DOHH2 (cell line): ENCODE results near the gene SRPRA.
"Not testable (repeated sequence)": the region's sequence is repeated elsewhere in the genome, so short reads cannot be mapped to it uniquely, and the experiment has no call there.

ENCODE experiments used
- EZH2phosphoT487 ChIP-seq: fragments of 200-600 bp; sonication (generic); IDR thresholded peaks from 2 replicates; pipeline ENCODE4 v1.6.1; 2017; ENCODE audit warnings: borderline replicate concordance, mild to moderate bottlenecking, antibody characterized with exemption, low read length, moderate library complexity, mixed read lengths
- TF ChIP-seq, protein P1 (sequence below): fragments of 200-600 bp; sonication (generic); IDR thresholded peaks from one replicate; pipeline ENCODE4 v1.5.1; 2014; ENCODE audit warnings: antibody characterized with exemption, mild to moderate bottlenecking, low read depth, low read length; ENCODE audit not compliant: poor library complexity, severe bottlenecking

DNA sequence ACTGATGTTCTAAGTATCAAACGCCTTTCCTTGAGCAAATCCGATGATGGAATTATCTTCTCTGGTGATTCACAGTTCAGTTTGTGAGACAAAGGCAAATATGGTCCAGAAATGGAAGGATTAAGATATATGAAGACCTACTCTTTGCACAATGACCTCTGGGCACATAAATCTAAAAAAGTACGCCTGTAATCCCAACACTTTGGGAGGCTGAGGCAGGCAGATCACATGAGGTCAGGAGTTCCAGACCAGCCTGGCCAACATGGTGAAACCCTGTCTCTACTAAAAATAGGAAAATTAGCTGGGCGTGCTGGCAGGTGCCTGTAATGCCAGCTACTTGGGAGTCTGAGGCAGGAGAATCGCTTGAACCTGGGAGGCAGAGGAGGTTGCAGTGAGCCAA lies 13.2 kb downstream of the SRPRA start:
- TF ChIP-seq, protein P1, sequence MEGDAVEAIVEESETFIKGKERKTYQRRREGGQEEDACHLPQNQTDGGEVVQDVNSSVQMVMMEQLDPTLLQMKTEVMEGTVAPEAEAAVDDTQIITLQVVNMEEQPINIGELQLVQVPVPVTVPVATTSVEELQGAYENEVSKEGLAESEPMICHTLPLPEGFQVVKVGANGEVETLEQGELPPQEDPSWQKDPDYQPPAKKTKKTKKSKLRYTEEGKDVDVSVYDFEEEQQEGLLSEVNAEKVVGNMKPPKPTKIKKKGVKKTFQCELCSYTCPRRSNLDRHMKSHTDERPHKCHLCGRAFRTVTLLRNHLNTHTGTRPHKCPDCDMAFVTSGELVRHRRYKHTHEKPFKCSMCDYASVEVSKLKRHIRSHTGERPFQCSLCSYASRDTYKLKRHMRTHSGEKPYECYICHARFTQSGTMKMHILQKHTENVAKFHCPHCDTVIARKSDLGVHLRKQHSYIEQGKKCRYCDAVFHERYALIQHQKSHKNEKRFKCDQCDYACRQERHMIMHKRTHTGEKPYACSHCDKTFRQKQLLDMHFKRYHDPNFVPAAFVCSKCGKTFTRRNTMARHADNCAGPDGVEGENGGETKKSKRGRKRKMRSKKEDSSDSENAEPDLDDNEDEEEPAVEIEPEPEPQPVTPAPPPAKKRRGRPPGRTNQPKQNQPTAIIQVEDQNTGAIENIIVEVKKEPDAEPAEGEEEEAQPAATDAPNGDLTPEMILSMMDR = not testable (repeated sequence)
- not testable (repeated sequence) for TF ChIP-seq EZH2phosphoT487
